Erythroblast (primary cell): Measurements from ENCODE around the gene ITPR1.
A peak's percentile ranks its signal among the peaks of the same experiment; 100 is the strongest.

Experiments
- DNase-seq, 2 experiments: peaks; one replicate each; lab custom pipeline; 2025; lab: John Stamatoyannopoulos, UW
- GATA1 ChIP-seq: IDR thresholded peaks from 2 replicates; pipeline ENCODE4 v1.6.1; 2011; ENCODE audit warnings: low read depth, mild to moderate bottlenecking, control low read depth, low read length, moderate library complexity
- POLR2A ChIP-seq: IDR thresholded peaks from 2 replicates; pipeline ENCODE4 v1.6.1; 2011; ENCODE audit warnings: mild to moderate bottlenecking, low read length

The ITPR1 gene

GRCh38 chr3:4497005-4497692, 4.0 kb downstream of the ITPR1 start:
- DNase-seq, result no peak
- no peak for TF ChIP-seq GATA1
- TF ChIP-seq POLR2A, result no peak

- DNase-seq, result no peak
- TF ChIP-seq POLR2A, result no peak
- no peak for TF ChIP-seq GATA1
Measured at GRCh38 chr3:4497843-4498324, 4.7 kb downstream of the ITPR1 start.

- TF ChIP-seq POLR2A, result no peak
- no peak for TF ChIP-seq GATA1
- DNase-seq, result no peak
Measured at GRCh38 chr3:4498446-4498845, 5.3 kb downstream of the ITPR1 start.

DNA sequence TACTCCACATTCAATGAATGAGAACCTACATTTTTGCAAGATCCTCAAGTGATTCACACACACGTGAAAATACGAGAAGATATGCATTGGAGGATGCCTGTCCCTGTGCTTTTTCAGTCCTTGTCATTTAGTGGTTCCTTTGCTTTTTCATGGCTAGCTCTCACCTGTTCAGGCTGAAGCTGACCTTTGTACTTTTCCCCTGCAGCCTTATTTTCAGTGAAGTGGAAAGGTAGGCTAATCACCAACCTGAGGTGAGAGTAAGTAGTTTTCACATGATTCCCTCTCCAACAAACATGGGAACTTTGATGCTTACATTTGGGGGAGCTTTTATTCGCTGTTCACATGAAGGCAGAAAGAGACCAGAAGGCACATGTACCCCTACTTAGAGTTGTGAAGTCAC, 8.3 kb downstream of the ITPR1 start:
- TF ChIP-seq POLR2A (no peak), GATA1 (no peak)
- no peak for DNase-seq

- no peak for DNase-seq
- TF ChIP-seq GATA1, result no peak
- no peak for TF ChIP-seq POLR2A
Measured at GRCh38 chr3:4501927-4502326, 8.8 kb downstream of the ITPR1 start.

DNA sequence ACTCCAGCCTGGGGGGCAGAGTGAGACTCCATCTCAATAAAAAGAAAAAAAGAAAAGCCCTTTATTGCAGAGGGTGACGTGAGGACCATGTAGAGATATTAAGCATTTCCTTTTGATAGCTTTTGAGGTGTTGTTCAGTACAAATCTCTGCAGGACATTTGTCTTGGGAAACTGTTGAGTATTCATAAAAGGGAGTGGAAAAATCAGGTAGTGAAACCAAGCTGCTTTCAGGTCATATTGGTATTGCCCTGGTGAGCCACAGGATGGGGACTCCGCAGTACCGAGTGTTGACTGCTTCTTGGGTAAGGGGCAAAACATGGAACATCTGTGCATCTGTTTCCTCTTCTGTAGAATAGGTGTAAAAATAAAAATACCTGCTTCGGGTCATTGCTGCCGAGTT, 9.9 kb downstream of the ITPR1 start:
- DNase-seq, result no peak
- TF ChIP-seq GATA1 (no peak), POLR2A (no peak)

GRCh38 chr3:4504340-4505261, 11.5 kb downstream of the ITPR1 start:
- peak; percentile 63 to 76 for DNase-seq
- no peak for TF ChIP-seq POLR2A

- TF ChIP-seq POLR2A (no peak), GATA1 (no peak)
- DNase-seq, result peak; percentile 33 to 43
Measured at GRCh38 chr3:4505688-4506558, 12.8 kb downstream of the ITPR1 start.

DNA sequence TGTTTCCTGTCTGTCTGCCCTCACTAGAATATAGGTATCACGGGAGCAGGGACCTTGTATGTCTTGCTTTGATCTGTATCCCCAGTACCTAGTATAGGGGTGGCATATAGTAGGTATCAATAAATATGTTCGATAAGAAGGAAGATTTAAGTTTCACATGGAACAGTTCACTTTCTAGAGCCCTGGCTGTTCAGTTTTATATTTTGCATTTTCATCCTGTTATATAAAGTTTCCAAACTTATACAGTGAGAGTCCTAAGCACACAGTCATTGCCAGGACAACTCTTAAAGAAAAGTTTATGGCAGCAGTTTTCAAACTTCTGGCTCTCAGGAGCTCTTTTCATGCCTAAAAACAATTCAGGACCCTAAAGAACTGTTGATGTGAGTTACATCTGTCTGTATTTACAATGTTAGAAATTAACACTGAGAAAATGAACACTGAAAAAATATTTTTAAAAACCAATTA, 13.4 kb downstream of the ITPR1 start:
- TF ChIP-seq POLR2A, result no peak
- no peak for TF ChIP-seq GATA1
- DNase-seq, result peak in 1 of 2 experiments; percentile 37

GRCh38 chr3:4507024-4507596, 14.0 kb downstream of the ITPR1 start:
- peak; percentile 36 to 63 for DNase-seq
- no peak for TF ChIP-seq GATA1
- TF ChIP-seq POLR2A, result no peak

GRCh38 chr3:4508048-4508981, 15.2 kb downstream of the ITPR1 start:
- no peak for DNase-seq
- no peak for TF ChIP-seq POLR2A
- TF ChIP-seq GATA1, result no peak

DNA sequence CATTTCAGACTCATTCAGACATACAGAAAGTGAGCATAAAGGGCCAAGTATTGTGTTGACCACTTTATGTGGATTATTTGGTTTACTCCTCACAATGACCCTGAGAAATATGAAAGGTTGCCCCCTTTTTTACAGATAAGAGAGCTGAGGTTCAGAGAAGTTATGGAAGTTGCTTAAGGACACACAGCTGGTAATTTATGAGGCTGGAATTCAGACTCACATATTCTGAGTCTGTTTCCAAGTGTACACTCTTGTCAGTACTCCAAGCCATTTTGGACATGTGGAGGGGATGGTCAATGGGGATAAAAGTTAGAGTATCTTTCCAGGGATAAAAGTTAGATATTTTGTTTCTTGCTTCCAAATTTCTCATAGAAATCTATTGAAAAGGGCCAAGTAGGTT, 15.9 kb downstream of the ITPR1 start:
- TF ChIP-seq GATA1, result no peak
- TF ChIP-seq POLR2A, result no peak
- DNase-seq, result no peak
